HEK293 (cell line): ENCODE results near the gene BEND6.

Experiments
- CTCF ChIA-PET: fragments of 350-600 bp; formaldehyde crosslinking; extraction: SDS; loops from one replicate; lab custom pipeline; 2021; ENCODE audit warnings: antibody characterized with exemption; lab: Yijun Ruan, JAX
- POLR2A ChIA-PET: fragments of 300-600 bp; formaldehyde crosslinking; extraction: SDS; loops from one replicate; lab custom pipeline; 2020; ENCODE audit warnings: antibody characterized with exemption, inconsistent platforms; lab: Yijun Ruan, JAX
- H3K27ac ChIP-seq: fragments of 200-500 bp; sonication (Bioruptor generic); 2 replicates; pipeline ENCODE4 v1.5.1; 2014; ENCODE audit warnings: low read depth, low read length, control low read depth, inconsistent platforms; ENCODE audit errors: extremely low read depth
- H3K36me3 ChIP-seq, 2 experiments: fragments of 200-500 bp in 1 of 2; sonication (Bioruptor generic) in 1 of 2; 1 replicate in 1 of 2; 2 replicates in 1 of 2; pipeline ENCODE4 v1.5.1; 2014 to 2017; ENCODE audit warnings: inconsistent platforms in 2 of 2, low read length in 2 of 2; ENCODE audit not compliant: control insufficient read depth in 2 of 2, insufficient read depth in 1 of 2
- H3K4me1 ChIP-seq: fragments of 200-500 bp; sonication (Bioruptor generic); 2 replicates; pipeline ENCODE4 v1.5.1; 2014; ENCODE audit warnings: mild to moderate bottlenecking, low read length, inconsistent platforms; ENCODE audit not compliant: control insufficient read depth, insufficient read depth
- H3K4me3 ChIP-seq: 2 replicates; pipeline ENCODE4 v1.5.1; 2011; ENCODE audit warnings: low read depth, mild to moderate bottlenecking, control low read depth, low read length, moderate library complexity
- H3K9me3 ChIP-seq: fragments of 200-500 bp; sonication (Bioruptor generic); 2 replicates; pipeline ENCODE4 v1.5.1; 2014; ENCODE audit warnings: low read depth, low read length, inconsistent platforms; ENCODE audit not compliant: control insufficient read depth, insufficient read depth
- EGR2 ChIP-seq: fragments of 450-650 bp; formaldehyde crosslinking; IDR thresholded peaks from 2 replicates; pipeline ENCODE4 v1.5.1; 2016; ENCODE audit warnings: low read depth, missing biosample characterization, missing genetic modification characterization
- GLIS1 ChIP-seq: fragments of 450-650 bp; formaldehyde crosslinking; IDR thresholded peaks from 2 replicates; pipeline ENCODE4 v1.5.1; 2016; ENCODE audit warnings: missing biosample characterization, missing genetic modification characterization
- KLF16 ChIP-seq: fragments of 450-650 bp; formaldehyde crosslinking; IDR thresholded peaks from 2 replicates; pipeline ENCODE4 v1.5.1; 2017; ENCODE audit warnings: missing biosample characterization, missing genetic modification characterization
- MZF1 ChIP-seq: fragments of 450-650 bp; formaldehyde crosslinking; IDR thresholded peaks from 2 replicates; pipeline ENCODE4 v1.5.1; 2017; ENCODE audit warnings: missing biosample characterization, missing genetic modification characterization, borderline replicate concordance
- WT1 ChIP-seq: fragments of 450-650 bp; formaldehyde crosslinking; IDR thresholded peaks from 2 replicates; pipeline ENCODE4 v1.5.1; 2016; ENCODE audit warnings: missing biosample characterization, missing genetic modification characterization
- ZFHX2 ChIP-seq: fragments of 450-650 bp; formaldehyde crosslinking; conservative IDR thresholded peaks from 2 replicates; pipeline ENCODE4 v1.5.1; 2016; ENCODE audit warnings: missing biosample characterization, missing genetic modification characterization
- ZFP41 ChIP-seq: fragments of 450-650 bp; formaldehyde crosslinking; IDR thresholded peaks from 2 replicates; pipeline ENCODE4 v1.5.1; 2016; ENCODE audit warnings: missing biosample characterization, missing genetic modification characterization, borderline replicate concordance
- ZNF121 ChIP-seq: fragments of 450-650 bp; formaldehyde crosslinking; IDR thresholded peaks from 2 replicates; pipeline ENCODE4 v1.5.1; 2016; ENCODE audit warnings: missing biosample characterization, missing genetic modification characterization
- ZNF138 ChIP-seq: fragments of 450-650 bp; formaldehyde crosslinking; IDR thresholded peaks from 2 replicates; pipeline ENCODE4 v1.5.1; 2016; ENCODE audit warnings: missing biosample characterization, missing genetic modification characterization, borderline replicate concordance
- ZNF19 ChIP-seq: fragments of 450-650 bp; formaldehyde crosslinking; IDR thresholded peaks from 2 replicates; pipeline ENCODE4; 2016; ENCODE audit warnings: missing biosample characterization, missing genetic modification characterization, low read depth
- ZNF221 ChIP-seq: fragments of 450-650 bp; formaldehyde crosslinking; IDR thresholded peaks from 2 replicates; pipeline ENCODE4 v1.5.1; 2017; ENCODE audit warnings: missing biosample characterization, missing genetic modification characterization, borderline replicate concordance
- ZNF266 ChIP-seq: fragments of 450-650 bp; formaldehyde crosslinking; IDR thresholded peaks from 2 replicates; pipeline ENCODE4 v1.5.1; 2016; ENCODE audit warnings: missing biosample characterization, missing genetic modification characterization, low read depth
- ZNF350 ChIP-seq: fragments of 450-650 bp; formaldehyde crosslinking; IDR thresholded peaks from 2 replicates; pipeline ENCODE4 v1.5.0; 2017; ENCODE audit warnings: missing biosample characterization, mild to moderate bottlenecking, missing genetic modification characterization
- ZNF514 ChIP-seq: fragments of 450-650 bp; formaldehyde crosslinking; IDR thresholded peaks from 2 replicates; pipeline ENCODE4 v1.5.1; 2016; ENCODE audit warnings: missing biosample characterization, missing genetic modification characterization
- ZNF548 ChIP-seq: fragments of 450-650 bp; formaldehyde crosslinking; IDR thresholded peaks from 2 replicates; pipeline ENCODE4 v1.5.1; 2016; ENCODE audit warnings: missing biosample characterization, missing genetic modification characterization
- ZNF692 ChIP-seq: fragments of 450-650 bp; formaldehyde crosslinking; IDR thresholded peaks from 2 replicates; pipeline ENCODE4 v1.5.1; 2016; ENCODE audit warnings: missing biosample characterization, missing genetic modification characterization
- ZNF707 ChIP-seq: fragments of 450-650 bp; formaldehyde crosslinking; IDR thresholded peaks from 2 replicates; pipeline ENCODE4 v1.5.1; 2016; ENCODE audit warnings: missing biosample characterization, missing genetic modification characterization
- ZNF777 ChIP-seq: fragments of 450-650 bp; formaldehyde crosslinking; IDR thresholded peaks from 2 replicates; pipeline ENCODE4 v1.5.1; 2017; ENCODE audit warnings: missing biosample characterization, missing genetic modification characterization, borderline replicate concordance
- ZSCAN30 ChIP-seq: fragments of 450-650 bp; IDR thresholded peaks from 2 replicates; pipeline ENCODE4 v1.5.1; 2018; ENCODE audit warnings: missing biosample characterization, mild to moderate bottlenecking, missing genetic modification characterization, moderate library complexity
- ZSCAN5A ChIP-seq: fragments of 450-650 bp; formaldehyde crosslinking; IDR thresholded peaks from 2 replicates; pipeline ENCODE4 v1.5.1; 2016; ENCODE audit warnings: missing biosample characterization, missing genetic modification characterization
- TF ChIP-seq, protein P1 (sequence below): fragments of 450-650 bp; formaldehyde crosslinking; IDR thresholded peaks from 2 replicates; pipeline ENCODE4 v1.5.1; 2016; ENCODE audit warnings: missing biosample characterization, missing genetic modification characterization
- TF ChIP-seq, protein P2 (sequence below): fragments of 450-650 bp; formaldehyde crosslinking; IDR thresholded peaks from 2 replicates; pipeline ENCODE4 v1.5.1; 2017; ENCODE audit warnings: missing biosample characterization, mild to moderate bottlenecking, missing genetic modification characterization, moderate library complexity
- TF ChIP-seq, protein P3 (sequence below): fragments of 450-650 bp; formaldehyde crosslinking; IDR thresholded peaks from 2 replicates; pipeline ENCODE4 v1.5.1; 2016; ENCODE audit warnings: missing biosample characterization, missing genetic modification characterization

Gene BEND6

DNA sequence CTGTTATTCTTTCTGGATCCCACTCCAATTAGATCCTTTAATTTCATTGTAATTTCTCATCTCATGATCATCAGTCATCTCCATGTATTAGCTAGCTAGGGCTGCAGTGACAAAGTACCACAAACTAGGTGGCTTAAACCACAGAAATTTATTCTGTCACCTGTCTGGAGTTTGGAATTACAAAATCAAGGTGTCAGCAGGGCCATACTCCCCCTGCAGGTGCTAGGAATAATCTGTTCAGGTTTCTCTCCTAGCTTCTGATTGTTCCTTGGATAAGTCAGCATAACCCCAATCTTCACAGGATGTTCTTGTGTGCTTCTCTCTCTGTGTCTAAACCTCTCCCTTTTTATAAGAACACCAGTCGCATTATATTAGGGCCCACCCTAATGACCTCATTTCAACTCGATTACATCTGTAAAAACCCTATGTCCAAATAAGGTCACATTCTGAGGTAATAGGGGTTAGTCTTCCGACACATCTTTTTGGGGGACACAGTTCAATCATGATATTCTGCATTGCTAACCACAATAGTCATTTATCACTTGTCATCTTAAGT lies 40.5 kb downstream of the BEND6 start:
- Histone ChIP-seq H3K9me3 (no peaks in the 10 kb centered on the region), H3K27ac (no peak overlapping the region), H3K4me1 (no peaks in the 10 kb centered on the region), H3K4me3 (no peak overlapping the region)
- POLR2A ChIA-PET, result no interaction called here
- CTCF ChIA-PET, result interaction anchor here (0.6 to 1.3 kb wide), 7 partner anchors 9 to 352 kb away, joined by 3 to 13 read pairs (median 4); no protein-coding TSS in a partner anchor
- TF ChIP-seq ZNF548 (tag by site-specific recombination) (0 out of 2 replicates have a peak, but pooled peaks have one; percentile 38), ZNF266 (no peak), ZNF221 (no peak), ZNF19 (tag by site-specific recombination) (no peak), WT1 (tag by site-specific recombination) (no peak)
- TF ChIP-seq, all 188 proteins: peak for 1
- H3K36me3 ChIP-seq, result no peaks in the 10 kb centered on the region

GRCh38 chr6:56996401-56996800 lies 41.5 kb downstream of the BEND6 start:
- Histone ChIP-seq H3K4me3 (no peak overlapping the region), H3K9me3 (no peaks in the 10 kb centered on the region), H3K4me1 (no peaks in the 10 kb centered on the region), H3K36me3 (no peaks in the 10 kb centered on the region), H3K27ac (no peak overlapping the region)
- TF ChIP-seq ZNF350 (tag by site-specific recombination) (no peak), KLF16 (tag by site-specific recombination) (no peak), ZFHX2 (tag by site-specific recombination) (peak; percentile 21; the same call in 1 of the 2 replicates), ZNF692 (tag by site-specific recombination) (no peak), EGR2 (tag by site-specific recombination) (peak; percentile 13; the same call in 1 of the 2 replicates), ZNF121 (no peak), ZFP41 (tag by site-specific recombination) (no peak), ZNF707 (tag by site-specific recombination) (no peak), MZF1 (tag by site-specific recombination) (no peak), GLIS1 (tag by site-specific recombination) (peak; percentile 48; the same call in 1 of the 2 replicates), ZNF777 (tag by site-specific recombination) (no peak), ZNF138 (no peak), ZSCAN30 (tag by site-specific recombination) (no peak), ZSCAN5A (no peak), ZNF514 (no peak)
- TF ChIP-seq, protein P1, sequence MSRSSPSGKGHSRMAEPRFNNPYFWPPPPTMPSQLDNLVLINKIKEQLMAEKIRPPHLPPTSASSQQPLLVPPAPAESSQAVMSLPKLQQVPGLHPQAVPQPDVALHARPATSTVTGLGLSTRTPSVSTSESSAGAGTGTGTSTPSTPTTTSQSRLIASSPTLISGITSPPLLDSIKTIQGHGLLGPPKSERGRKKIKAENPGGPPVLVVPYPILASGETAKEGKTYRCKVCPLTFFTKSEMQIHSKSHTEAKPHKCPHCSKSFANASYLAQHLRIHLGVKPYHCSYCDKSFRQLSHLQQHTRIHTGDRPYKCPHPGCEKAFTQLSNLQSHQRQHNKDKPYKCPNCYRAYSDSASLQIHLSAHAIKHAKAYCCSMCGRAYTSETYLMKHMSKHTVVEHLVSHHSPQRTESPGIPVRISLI (tag by site-specific recombination), result no peak
- TF ChIP-seq, protein P2, sequence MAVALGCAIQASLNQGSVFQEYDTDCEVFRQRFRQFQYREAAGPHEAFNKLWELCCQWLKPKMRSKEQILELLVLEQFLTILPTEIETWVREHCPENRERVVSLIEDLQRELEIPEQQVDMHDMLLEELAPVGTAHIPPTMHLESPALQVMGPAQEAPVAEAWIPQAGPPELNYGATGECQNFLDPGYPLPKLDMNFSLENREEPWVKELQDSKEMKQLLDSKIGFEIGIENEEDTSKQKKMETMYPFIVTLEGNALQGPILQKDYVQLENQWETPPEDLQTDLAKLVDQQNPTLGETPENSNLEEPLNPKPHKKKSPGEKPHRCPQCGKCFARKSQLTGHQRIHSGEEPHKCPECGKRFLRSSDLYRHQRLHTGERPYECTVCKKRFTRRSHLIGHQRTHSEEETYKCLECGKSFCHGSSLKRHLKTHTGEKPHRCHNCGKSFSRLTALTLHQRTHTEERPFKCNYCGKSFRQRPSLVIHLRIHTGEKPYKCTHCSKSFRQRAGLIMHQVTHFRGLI, result no peak
- TF ChIP-seq, protein P3, sequence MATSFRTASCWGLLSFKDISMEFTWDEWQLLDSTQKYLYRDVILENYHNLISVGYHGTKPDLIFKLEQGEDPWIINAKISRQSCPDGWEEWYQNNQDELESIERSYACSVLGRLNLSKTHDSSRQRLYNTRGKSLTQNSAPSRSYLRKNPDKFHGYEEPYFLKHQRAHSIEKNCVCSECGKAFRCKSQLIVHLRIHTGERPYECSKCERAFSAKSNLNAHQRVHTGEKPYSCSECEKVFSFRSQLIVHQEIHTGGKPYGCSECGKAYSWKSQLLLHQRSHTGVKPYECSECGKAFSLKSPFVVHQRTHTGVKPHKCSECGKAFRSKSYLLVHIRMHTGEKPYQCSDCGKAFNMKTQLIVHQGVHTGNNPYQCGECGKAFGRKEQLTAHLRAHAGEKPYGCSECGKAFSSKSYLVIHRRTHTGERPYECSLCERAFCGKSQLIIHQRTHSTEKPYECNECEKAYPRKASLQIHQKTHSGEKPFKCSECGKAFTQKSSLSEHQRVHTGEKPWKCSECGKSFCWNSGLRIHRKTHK (tag by site-specific recombination), result no peak
- POLR2A ChIA-PET, result no interaction called here
- CTCF ChIA-PET, result interaction anchor here (0.7 to 1.3 kb wide), 5 partner anchors 25 to 193 kb away, joined by 3 to 13 read pairs (median 4); no protein-coding TSS in a partner anchor
